Superior temporal gyrus (tissue), 1 donor: Measurements from ENCODE around the gene POTED.
"Not testable (repeated sequence)": the region's sequence is repeated elsewhere in the genome, so short reads cannot be mapped to it uniquely, and the experiment has no call there.

Experiments used
- DNase-seq: peaks from one replicate; pipeline ENCODE4 v3.0.0-alpha.2; 2016; ENCODE audit errors: extremely low spot score

The POTED gene

GRCh38 chr21:13609477-13609876 is at the start of gene POTED:
Gene POTED (plus strand): TSS chr21:13609777. CDS start chr21:13610229, 452 bp downstream.
- not testable (repeated sequence) for DNase-seq

- not testable (repeated sequence) for DNase-seq
These were observed 40.5 kb downstream of the POTED start for GRCh38 chr21:13650101-13650500.

- not testable (repeated sequence) for DNase-seq
These were observed 42.2 kb downstream of the POTED start for GRCh38 chr21:13651746-13652145.
